Stimulated activated CD4-positive, alpha-beta T cell treated with anti-CD3 and anti-CD28 coated beads, TNF-alpha, amount 100 ng/mL, for 24 hours (primary cell): ENCODE measurements around the gene HIVEP1.
A peak's percentile ranks its signal among the peaks of the same experiment; 100 is the strongest.

Experiments
- DNase-seq, 3 experiments: peaks; one replicate each; pipeline ENCODE4 v3.0.0-alpha.2; 2020; ENCODE audit warnings: low read depth in 3 of 3

The HIVEP1 gene

GRCh38 chr6:12189150-12189549 is 177.0 kb downstream of the HIVEP1 start:
- DNase-seq = no peak

DNA sequence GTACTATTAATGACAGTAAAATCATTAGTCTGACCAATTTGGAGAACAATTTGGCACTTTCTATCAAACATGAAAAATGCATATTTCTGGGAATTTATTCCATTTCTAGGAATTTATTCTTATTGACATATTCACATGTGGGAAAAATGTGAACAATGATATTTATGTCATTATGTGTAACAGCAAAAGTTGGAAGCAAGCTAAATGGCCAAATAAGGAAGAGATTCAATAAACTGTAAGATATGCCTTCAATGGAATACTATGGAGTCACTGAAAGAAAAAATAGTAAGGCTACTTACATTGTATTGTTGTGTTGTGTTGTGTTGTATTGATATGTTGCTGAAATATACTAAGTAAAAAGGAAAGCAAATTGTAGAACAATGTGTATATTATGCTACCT is 177.5 kb downstream of the HIVEP1 start:
- no peak for DNase-seq

GRCh38 chr6:12190252-12190651 is 178.1 kb downstream of the HIVEP1 start:
- DNase-seq = no peak

DNA sequence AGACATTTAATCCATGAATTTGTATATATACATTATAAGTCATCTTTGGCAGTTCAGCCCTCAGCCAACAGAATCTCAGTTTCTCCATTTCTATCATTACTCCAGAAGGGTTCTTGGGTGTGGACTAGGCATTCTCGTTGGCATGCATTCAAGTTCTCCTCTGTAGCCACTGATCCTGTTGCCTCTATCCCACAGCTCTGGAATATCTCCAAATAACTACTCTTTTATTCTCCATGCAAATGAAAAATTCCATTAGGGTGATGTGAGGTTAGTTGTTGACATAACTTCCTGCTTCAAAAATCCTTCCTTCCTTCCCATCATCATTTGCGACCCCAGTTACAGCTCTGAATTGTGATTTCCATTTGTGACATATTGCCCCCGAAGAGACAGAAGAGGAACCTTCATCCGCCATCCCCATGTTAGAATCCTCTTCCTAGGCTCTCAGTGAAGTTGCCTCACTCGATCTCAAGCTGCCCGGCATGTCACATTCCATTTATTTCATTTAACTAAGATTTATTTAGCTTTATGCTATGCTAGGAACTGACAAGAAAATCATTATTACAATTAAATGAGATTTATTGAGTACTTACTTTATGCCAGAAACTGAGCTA is 184.3 kb downstream of the HIVEP1 start:
- DNase-seq = no peak

DNA sequence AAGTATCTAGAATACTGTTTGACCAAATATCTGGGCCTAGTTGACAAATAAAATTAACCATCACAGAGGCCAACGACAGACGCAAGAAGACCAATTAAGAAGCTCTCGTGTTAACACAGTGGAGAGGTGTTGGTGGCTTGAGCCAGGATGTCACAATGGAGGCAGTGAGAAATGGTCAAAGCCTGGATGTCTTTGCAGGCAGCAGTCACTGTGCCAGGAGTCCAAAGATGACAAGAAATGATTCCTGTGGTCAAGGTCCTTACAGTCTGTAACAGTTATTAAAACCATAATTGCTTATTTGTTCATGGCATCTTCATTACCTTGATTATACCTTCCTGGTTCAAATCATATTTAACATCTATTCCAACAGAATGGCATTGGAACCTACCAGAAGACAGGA is 186.7 kb downstream of the HIVEP1 start:
- no peak for DNase-seq

GRCh38 chr6:12200015-12200564 is 188.0 kb downstream of the HIVEP1 start:
- DNase-seq = no peak

- no peak for DNase-seq
These were observed 188.6 kb downstream of the HIVEP1 start for GRCh38 chr6:12200761-12201160.

DNA sequence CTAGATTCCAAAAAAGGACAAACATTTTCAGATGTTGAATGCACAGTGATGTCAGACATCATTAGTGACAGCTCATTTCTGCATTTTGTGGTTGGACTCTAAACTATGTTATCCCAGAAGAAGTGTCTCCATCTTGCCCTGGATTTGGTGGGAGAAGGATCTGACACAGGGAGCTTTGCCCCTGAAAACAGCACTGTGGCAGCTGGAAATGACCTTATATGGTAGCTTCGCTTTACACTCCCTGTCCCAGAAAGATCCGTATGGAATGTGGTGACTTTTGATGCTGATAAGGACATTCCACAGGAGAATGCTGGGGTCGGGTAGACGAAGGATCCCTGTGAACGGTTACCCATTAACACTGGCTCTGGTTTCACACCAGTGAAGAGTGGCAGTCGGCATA is 190.9 kb downstream of the HIVEP1 start:
- no peak for DNase-seq

DNA sequence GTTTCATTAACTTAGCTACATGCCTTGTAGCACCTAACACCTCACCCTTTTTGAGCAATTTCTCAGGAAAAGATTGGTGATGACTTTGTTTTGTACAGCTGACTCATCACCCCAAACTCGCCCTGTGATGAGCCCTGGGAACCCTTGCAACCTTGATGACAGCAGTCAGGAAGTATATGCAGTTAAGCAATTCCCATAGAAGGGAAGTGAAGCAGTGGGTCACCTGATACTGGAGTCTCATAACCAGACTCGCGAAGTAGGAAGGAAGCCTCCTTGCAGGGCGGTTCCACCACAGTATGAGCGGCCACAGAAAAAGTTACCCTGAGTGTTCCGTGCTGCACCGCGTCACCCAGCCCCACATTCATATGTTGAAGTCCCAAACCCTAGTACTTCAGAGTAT is 196.1 kb downstream of the HIVEP1 start:
- DNase-seq = peak in 1 of 3 experiments; percentile 11

GRCh38 chr6:12208673-12209072 is 196.6 kb downstream of the HIVEP1 start:
- DNase-seq = no peak
